Fibroblast of mammary gland (primary cell): ENCODE results near the gene MAPRE2.

Experiments
- DNase-seq: peaks from one replicate; pipeline ENCODE4 v3.0.0-alpha.2; 2010; ENCODE audit warnings: low read depth
- H3K4me3 ChIP-seq: 2 replicates; pipeline ENCODE4 v1.5.1; 2011; ENCODE audit warnings: low read depth, mild to moderate bottlenecking, low read length, moderate library complexity; ENCODE audit not compliant: control insufficient read depth
- CTCF ChIP-seq: conservative IDR thresholded peaks from 2 replicates; pipeline ENCODE4 v1.5.1; 2011; ENCODE audit warnings: low read depth, low read length, inconsistent platforms; ENCODE audit not compliant: control insufficient read depth, insufficient read depth

Gene MAPRE2

DNA sequence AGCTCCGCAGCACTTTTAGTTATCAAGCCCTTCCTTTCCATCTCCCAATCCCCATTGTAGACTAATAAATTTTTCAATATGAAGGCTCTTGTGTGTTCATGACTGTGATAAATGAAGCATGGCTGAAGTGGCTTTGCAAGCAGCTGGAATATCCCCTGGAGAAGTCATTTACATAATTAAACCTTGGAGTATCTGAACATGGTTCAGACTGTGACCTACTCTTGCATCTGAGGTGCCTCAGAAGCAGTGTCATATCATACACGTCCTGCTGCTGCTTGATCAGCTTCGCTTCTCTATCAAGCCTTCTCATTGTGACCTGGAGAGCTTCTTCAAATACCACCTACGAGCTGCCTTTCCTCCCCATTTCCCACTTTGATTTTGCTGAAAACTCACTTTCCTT is 151.2 kb downstream of the MAPRE2 start:
- no peak for TF ChIP-seq CTCF
- DNase-seq, result no peak
- no peak overlapping the region for H3K4me3 ChIP-seq
